ENCODE data around the gene HDLBP.

DNA sequence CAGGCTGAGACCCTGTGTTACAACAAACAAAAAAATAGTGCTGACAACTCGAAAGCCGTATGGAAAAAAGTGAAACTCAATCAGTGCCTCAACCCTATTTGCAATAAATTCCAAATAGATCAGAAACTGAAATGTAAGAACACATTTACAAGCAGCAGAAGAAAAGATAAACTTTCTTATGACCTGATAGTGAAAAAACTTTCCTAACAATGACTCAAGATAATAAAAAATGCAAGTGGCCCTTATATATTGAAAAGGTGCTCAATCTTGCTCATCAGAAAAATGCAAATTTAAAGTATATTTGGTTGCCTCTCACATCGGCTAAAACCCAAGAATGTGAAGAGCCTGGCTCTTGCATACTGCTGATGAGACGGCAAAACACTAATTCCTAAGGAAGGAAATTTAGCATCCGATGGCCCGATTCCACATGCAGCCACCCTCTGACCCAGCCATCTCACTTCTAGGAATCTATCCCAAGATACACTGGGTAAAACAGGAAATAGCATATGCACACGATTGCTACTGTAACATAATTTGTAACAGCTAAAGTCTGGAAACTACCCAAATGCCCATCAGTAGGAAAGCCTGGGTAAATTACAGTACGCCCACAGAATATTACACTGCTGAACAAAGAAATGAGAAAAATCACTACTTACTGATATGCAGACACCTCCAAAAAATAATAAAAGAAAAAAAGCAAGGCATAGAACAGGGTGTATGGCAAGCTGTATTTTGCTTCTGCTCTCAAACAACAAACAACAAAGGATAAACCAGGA lies 56.8 kb downstream of the HDLBP start:
- TF ChIP-seq TAF1 (IDR thresholded peaks at IDR 0.05; ENCODE audit: borderline replicate concordance, insufficient read depth, low read length) (no peak), POLR2AphosphoS5 (IDR thresholded peaks at IDR 0.05; ENCODE audit: low read depth, low read length) (no peak), FOXP2 (optimal IDR thresholded peaks at IDR 0.05; ENCODE audit: borderline replicate concordance, extremely low read depth, extremely low read length, insufficient read depth) (no peak)
- TF ChIP-seq, protein P1, sequence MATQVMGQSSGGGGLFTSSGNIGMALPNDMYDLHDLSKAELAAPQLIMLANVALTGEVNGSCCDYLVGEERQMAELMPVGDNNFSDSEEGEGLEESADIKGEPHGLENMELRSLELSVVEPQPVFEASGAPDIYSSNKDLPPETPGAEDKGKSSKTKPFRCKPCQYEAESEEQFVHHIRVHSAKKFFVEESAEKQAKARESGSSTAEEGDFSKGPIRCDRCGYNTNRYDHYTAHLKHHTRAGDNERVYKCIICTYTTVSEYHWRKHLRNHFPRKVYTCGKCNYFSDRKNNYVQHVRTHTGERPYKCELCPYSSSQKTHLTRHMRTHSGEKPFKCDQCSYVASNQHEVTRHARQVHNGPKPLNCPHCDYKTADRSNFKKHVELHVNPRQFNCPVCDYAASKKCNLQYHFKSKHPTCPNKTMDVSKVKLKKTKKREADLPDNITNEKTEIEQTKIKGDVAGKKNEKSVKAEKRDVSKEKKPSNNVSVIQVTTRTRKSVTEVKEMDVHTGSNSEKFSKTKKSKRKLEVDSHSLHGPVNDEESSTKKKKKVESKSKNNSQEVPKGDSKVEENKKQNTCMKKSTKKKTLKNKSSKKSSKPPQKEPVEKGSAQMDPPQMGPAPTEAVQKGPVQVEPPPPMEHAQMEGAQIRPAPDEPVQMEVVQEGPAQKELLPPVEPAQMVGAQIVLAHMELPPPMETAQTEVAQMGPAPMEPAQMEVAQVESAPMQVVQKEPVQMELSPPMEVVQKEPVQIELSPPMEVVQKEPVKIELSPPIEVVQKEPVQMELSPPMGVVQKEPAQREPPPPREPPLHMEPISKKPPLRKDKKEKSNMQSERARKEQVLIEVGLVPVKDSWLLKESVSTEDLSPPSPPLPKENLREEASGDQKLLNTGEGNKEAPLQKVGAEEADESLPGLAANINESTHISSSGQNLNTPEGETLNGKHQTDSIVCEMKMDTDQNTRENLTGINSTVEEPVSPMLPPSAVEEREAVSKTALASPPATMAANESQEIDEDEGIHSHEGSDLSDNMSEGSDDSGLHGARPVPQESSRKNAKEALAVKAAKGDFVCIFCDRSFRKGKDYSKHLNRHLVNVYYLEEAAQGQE (IDR thresholded peaks at IDR 0.05; ENCODE audit: insufficient read depth in 1 of 2, low read depth in 2 of 2, low read length in 2 of 2) = no peak

Measured in PFSK-1 (cell line).